HG03442 (cell line): Measurements from ENCODE around the gene SHISA2.

ENCODE experiments used
- ATAC-seq: cut with Tn5 transposase; IDR thresholded peaks from one replicate; pipeline ENCODE4 v1.9.1; 2021; ENCODE audit warnings: mild to moderate bottlenecking, moderate library complexity; ENCODE audit not compliant: unreplicated experiment

Gene SHISA2

DNA sequence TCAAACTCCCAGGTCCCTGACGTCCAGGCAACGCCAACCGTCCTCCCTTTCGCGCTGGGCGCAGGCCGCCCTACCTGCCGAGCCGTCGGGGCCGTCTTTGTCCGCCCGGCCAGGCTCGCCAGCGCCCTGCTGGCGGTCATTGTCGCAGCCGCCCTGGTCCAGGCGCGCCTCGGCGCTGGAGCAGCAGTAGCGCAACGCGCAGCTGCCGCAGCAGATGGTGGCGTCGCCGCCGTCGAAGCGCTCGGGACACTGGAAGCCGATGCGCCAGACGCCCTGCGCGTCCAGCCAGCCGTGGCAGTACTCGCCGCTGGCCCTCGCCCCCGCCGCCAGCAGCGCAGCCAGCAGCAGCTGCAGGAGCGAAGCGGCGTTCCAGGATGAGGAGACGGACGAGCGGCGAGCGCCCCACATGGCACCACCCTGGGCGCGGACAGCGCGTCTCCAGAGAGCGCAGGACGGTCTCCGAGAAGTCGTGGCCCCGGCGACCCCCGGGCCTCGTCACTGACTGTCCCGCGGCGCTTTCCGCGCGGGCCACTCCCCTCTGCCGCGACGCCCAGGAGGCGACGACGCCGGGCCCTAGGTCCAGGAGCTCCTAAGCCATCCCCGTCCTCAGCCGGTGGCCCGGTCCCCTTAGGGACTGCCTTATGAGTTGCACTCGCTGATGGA, 1.1 kb downstream of the SHISA2 start:
- ATAC-seq: no peak

DNA sequence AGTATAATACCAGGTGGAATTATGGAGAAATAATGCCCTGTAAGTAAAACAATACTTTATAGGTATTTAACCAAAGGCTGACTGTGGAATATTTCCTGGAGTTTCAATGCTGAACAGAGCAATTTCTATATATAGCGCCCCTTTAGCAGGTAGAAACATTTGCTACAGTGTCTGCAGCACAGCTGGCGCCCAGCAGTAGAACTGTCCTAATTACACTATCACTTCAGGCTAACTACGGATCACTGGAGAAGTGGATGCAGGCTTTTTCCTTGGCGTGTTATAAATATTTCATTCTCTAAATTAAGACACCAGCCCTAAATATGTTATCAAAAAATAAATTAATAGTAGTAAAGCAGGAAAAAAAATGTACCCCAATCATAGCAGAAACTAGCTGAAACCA, 3.1 kb downstream of the SHISA2 start:
- ATAC-seq: no peak

DNA sequence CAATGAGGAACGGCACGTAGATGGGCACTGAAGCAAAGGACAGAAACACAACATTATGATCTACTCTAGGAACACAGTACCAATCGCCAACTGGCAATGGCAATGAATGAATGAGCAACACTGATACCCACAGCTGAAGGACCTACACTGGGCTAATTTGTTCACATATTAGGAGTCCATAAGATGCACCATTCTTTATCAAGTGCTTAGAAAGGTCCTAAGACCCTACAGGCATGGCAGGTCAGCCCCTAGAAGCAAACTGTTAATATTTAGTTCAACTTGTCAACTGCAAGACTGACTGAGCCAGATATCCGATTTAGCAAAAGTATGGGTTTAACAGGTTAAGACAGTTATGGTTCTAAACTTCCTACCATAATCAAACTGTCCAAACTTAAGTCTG, 4.8 kb downstream of the SHISA2 start:
- no peak for ATAC-seq

DNA sequence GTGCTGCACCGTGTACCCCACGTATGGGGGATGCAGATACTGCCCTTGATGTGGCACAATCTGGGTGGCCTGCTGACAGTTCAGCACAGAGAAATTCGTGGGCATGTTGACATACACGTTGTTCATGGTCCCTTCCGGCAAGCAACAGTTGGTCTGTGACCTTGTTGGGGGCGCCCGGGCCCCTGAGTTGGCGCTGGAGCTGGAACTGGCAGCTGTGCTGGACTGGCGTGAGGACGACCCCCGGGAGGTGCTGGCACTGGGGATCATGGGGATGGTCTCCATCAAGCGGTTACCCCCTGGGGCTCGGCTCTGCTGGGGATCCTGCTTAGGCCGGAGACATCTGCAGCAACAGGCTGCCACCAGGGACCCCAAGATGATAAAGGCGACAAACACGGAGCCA, 5.2 kb downstream of the SHISA2 start:
- no peak for ATAC-seq

DNA sequence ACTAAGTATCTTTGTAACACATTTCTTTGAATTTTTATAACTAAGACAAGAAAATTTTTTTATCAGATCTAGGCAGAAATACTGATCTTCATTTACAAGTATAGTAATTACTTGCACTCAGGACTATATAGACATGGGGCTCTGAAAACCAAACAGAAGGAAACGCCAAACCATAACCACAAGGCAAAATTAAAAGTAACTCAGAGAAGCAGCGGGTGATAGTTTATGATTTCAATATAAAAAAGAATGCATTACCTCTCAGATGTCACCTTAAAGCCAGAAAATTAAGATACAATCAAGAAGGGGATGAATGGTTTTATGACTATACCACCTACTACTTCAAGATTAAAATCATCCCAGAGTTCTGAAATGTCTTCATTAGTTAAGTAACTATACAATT, 6.7 kb downstream of the SHISA2 start:
- no peak for ATAC-seq

DNA sequence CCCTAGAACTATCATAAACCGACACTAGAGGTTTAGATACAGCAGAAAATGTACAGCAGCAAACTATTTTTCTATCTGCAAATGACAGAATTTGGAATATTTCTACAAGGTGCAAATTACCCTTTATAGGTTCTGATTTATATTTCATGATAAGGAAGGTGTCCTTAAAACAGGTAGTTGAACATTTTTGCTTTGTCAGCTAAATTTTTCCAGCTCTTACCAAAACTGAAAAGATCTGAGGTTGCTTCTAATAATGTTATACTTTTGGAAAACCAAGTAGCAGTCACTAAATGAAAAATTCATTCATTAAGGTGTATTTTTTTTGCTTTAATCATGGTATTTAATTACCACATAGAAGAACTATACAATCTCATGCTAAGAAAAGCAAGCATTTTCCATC, 9.0 kb downstream of the SHISA2 start:
- ATAC-seq: no peak

DNA sequence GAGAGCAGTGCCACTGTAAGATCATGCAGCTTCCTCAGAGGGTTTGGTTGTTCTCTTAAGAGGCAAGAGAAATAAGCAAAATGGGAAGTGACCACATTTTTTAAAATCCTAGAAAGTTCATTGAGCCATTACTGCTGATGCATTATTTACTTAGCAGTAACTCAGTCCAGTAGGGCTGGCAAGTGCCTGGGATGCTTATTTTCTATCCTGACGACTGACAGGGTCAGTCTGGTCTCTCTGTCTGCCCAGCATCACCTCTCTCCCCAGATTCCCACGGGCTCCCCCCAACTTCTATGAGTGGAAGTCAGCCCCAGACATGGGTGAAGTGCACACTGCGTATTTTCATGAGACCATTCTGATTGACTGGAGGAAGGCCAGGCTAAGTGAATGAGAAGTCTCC, 10.4 kb downstream of the SHISA2 start:
- ATAC-seq: no peak

DNA sequence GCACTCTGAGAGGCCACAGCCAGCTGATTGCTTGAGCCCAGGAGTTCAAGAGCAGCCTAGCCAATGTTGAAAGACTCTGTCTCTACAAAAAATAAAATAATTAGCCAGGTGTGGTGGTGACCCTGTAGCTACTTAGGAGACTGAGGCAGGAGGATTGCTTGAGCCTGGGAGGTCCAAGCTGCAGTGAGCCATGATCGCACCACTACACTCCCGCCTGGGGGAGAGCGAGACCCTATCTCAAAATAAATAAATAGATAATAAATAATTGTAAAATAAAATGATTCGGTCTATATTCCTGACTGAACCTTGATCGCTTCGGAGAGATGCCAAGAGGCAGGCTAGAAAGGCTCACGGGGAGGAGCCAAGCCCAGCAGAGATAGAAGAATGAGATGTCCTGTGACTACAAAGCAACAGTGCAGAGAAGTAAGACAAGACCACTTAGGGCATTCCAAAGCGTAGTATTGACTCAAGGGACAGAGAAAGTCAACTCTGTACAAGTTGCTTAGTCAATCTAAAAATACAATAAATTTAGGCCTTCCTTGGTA, 12.8 kb downstream of the SHISA2 start:
- no peak for ATAC-seq

DNA sequence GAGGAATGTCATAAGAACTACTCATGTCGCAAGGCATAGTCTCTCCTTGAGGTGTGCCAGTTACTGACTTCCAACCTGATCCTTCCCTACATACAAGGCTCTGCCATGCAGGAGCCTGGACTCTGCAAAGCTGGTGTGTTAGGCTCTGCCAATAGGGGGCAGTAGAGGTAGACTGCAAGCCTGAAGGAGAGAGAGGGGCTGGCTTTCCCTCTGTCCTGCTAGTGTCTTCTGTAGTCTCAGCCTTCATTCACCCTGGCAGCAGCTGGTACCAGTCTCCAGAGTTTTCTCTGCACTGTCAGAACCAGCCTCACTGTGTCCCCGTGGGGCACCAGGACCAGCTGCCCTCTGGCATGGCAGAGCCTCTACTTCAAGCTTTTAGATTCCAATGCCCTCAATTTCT, 14.5 kb downstream of the SHISA2 start:
- ATAC-seq: no peak

DNA sequence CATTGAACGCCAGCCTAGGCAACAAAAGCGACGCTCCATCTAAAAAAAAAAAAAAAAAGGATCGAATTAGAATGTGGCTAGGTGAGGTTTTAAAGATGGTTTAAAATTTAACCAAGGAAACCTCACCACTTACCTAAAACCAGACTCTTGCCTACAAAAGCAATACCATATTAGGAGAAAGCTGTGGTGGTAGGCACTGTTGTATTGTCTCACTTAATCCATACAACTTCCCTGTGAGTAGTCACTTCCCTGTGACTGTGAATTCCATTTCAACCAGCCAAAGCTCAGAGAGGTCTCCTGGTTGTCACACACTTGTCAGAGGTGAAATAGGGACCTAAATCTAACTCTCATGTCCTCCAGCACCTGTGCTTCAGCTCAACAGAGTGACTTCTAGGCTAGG, 15.4 kb downstream of the SHISA2 start:
- ATAC-seq: no peak

DNA sequence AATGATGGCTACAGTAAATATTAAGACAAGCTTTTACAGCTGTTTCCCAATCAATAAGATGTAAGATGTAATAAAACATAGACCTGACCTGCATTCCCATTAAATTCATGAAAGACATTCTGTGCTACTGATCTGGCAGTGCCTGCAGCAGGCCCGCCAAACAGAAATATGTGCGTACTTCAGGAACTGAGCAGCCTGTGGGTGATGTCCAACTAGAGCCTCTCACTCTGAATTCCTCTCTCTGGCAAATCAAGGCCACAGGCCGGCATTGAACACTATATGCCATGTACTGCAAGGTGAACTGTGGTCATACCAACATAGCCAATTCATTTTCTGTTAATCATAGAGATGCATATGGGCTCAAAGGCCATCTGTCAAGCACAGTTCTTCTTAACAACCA, 17.8 kb downstream of the SHISA2 start:
- ATAC-seq: no peak

DNA sequence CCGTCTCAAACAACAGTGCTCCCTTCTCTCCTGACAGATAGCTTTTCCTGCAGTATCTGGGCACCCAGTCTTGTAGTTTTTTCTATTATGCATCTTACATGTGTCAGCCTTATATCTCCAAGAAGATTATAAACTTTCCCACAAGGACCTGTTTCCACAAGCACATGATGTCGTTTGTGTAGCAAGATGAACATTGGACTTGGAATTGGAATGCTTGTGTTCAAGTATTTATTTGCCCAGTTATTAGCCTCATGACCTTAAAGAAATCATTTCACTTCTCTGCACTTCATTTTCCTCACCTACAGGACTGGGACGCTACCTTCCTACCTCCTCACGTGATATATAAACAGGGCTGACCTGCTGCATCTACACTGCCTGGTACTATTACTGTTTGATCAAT, 21.5 kb downstream of the SHISA2 start:
- ATAC-seq: no peak

DNA sequence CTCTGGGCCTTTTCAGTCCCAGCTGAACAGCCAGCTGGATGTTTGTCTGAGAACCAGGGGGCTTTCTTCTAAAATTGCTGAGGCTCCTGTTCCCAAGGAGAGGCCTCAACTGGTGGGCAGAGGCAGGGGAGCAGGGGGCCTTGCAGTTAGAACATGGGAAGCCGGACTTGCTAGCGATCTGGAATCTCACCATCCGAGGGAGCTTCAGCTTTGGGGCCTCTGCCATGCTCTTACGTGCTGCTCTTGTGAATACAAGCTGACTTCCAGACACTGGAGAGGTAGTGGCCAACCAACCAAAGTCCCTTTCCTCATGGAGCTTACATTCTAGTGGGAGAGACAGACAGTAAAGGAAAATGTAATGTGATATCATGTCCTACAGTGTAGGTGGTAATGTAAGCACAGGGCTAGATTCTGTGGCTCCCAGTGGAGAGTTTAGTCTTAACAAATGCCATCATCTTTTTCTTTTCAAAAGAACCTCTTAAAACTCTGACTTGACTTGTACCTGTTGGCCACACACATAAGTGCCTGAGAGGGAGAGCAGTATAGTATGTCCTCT, 22.2 kb downstream of the SHISA2 start:
- no peak for ATAC-seq

DNA sequence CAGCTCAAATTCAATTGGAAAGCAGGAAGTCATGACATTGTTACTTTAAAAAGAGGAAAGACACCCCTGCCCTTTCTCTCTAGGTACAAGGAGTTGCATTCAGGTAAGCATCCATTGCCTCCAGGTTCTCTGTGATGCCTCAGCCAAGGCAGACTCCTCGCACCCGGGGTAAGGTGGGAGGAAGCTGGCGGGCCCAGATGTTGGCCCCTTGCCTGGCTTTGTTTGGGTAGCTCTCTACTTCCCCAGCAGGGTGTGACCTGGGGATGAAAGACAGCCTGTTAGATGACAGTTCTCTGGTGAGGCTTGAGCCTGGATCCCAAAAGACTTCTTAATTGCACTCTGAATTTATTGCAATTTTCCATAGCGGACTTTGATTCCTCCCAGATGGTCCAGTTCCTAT, 25.6 kb downstream of the SHISA2 start:
- no peak for ATAC-seq

DNA sequence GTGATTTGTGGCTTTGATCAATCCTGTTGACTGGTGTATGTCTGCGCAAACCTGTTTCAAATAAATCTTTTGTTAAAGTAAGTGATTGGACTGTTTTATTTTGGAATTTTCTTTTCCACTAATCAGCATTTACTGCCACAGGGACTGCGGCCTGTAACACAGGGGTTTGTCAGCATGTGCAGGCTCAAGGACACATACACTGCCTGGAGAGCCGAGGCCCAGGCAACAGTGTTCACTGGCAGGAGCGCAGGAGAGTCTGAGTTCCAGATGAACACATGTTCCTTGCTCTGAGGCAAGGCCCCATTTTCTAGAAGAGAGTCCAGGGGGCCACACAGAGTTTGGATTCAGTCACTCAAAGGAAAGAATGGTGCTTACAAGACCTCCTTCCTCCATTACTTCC, 26.0 kb downstream of the SHISA2 start:
- no peak for ATAC-seq

DNA sequence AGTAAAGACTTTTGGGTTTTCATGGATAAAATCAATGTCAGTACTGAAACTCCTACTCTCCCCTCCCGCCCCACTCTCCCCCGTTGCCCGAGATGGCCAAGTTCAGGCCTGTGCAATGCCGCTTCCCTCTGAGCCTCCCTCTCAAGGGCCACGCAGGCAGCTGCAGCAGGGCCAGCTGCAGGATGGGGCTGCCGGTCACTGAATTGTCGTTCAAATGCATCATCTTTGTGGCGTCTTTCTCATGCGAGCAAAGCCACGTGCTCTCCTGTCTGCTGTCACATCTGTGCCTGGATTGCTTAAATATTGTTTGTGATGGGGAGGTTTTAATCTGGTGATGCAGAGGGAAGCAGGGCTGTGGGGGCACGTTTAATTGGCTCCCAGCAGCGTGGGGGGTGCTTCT, 26.6 kb downstream of the SHISA2 start:
- ATAC-seq: no peak

DNA sequence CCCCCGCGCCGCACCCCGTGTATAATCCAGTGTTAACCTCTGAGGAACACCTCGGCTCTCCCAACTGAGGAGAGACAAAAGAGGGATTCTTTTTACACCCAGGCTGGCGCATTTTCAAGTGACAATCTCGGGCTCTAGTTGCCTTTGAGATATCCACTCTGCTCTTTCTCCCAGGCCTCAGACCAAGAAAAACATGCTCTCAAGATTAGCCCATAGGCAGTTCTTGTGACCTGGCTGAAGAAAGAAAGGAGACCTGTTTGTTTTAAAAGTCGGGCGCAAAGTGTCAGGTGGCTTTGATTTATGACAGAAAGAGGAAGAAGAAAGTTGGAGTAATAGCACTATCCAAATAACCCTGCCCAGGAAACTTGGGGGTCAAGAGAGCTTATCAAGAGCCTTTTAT, 27.3 kb downstream of the SHISA2 start:
- ATAC-seq: no peak

DNA sequence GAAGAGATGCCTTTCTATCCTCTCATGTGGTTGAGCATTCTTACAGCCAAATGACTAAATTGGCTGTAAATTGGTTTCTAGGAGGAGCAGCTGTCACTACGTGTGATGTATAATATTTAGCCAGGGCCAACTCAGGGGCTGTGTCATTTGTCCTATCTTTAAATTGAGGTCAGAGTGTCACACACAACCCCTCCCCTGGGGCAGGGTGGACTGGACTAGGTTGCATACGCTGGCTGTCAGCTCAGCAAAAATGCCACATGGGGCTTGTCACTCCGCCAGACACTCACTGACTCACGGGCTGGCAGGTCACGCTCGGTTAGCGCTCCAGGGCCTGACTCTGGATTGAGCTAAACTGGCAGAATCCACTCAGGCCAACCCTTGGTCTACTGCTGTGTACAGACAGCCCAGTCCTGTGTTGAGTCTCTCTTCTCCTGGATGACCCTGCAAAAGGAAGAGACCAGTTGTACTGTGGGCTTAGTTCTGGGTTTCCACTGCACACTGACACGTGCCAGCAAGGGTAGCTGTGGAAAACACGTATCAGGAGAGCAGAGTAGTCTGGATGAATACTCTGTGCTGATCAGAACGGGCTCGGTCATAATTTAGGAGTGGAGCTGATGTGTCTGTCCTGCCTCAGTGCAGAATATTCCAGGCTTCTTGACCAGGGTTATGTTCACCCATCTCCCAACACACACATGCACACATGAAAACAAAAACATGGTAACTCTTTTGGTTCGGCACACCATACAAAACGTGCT, 29.1 kb downstream of the SHISA2 start:
- ATAC-seq: no peak

DNA sequence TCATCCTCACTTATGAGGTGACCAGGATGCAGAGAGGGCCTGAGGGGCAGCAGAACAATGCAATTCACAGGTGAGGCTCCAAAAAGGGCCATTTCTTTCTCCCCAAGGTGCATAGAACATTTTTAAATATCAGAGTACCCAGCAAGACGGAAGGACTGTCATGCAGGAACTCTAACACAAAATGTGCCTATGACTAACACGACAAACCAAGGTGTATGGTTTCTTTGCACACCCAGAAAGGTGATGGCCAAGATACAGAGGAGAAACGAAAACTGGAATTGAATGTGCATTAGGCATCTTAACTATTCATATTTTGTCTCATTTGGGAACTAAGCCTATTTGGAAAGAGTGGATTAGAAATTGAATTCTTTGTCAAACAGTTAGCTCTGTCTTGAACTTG, 29.9 kb downstream of the SHISA2 start:
- ATAC-seq: no peak

DNA sequence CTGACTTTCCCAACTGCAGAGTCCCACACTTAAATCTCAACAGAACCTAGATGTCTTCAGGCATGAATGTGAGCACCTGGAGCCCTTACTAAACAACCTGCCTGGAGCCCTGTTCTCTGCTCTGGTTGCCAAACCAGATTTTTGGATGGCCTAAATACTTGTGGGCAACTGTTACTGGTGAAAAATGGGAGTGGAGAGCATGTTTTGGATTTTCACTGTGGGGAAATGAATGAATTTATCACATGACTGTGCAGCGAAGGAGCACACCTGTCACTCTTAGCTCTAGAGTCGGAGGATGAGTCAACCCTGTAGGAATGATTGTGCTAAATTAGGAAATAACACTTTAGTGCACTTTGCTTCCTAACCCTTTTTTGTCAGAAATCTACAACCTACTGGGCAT, 30.3 kb downstream of the SHISA2 start:
- ATAC-seq: no peak

DNA sequence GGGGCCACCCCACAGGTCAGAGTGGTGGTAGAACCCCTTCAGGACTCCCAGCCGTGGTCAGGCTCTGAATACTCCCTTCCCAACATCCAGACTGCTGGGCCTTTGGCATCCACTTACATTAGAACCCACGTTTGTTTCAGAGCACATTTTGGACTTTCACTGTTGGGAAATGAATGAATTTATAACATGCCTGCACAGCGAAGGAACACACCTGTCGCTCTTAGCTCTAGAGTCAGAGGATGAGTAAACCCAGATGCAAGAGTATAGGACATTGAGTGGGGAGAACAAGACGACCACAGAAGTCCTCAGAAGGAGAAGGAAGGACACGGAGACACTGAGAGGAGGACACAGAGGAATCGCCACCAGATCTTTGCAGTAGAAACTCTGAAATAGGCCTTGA, 30.9 kb downstream of the SHISA2 start:
- ATAC-seq: no peak
